ENCODE results near the gene AP2S1. TPM values are rescaled to one million over a fixed set of nuclear protein-coding genes. Genes with fewer than 3 reads are reported as not detected.

The AP2S1 gene
- total and polyA plus RNA-seq, 2 experiments from 2014 or later: 140 to 299 TPM

GRCh38 chr19:46886546-46887239, 36.0 kb upstream of the AP2S1 start:
- no peak for ATAC-seq
- TF ChIP-seq CTCF (conservative IDR thresholded peaks at IDR 0.05; ENCODE audit: low read depth in 2 of 2) (no peak), POLR2AphosphoS5 (IDR thresholded peaks at IDR 0.05; ENCODE audit: low read depth) (no peak), NANOG (IDR thresholded peaks at IDR 0.05; ENCODE audit: borderline replicate concordance) (no peak), CREB1 (CRISPR knock-in tag; IDR thresholded peaks at IDR 0.05; ENCODE audit: low read depth) (no peak), JUNB (IDR thresholded peaks at IDR 0.05; ENCODE audit: unreplicated experiment) (no peak), EZH2phosphoT487 (IDR thresholded peaks at IDR 0.05; ENCODE audit: unreplicated experiment) (no peak), REST (IDR thresholded peaks at IDR 0.05; ENCODE audit: unreplicated experiment) (no peak), ETS1 (IDR thresholded peaks at IDR 0.05) (no peak), STAT1 (IDR thresholded peaks at IDR 0.05; ENCODE audit: unreplicated experiment) (no peak), ZNF462 (CRISPR knock-in tag; IDR thresholded peaks at IDR 0.05) (no peak), EZH2 (IDR thresholded peaks at IDR 0.05; ENCODE audit: low read depth, unreplicated experiment) (no peak), ZNF114 (CRISPR knock-in tag; IDR thresholded peaks at IDR 0.05) (no peak), ZNF331 (CRISPR knock-in tag; IDR thresholded peaks at IDR 0.05; ENCODE audit: low read depth) (no peak)
- H3K36me3 Mint-ChIP-seq (ENCODE audit: low read depth): 0 out of 3 replicates have a peak, but pooled peaks cover 2% of the 10 kb centered on the region
- Histone ChIP-seq H3K4me2 (no peak overlapping the region), H4K20me1 (replicated peaks; ENCODE audit: insufficient read depth) (peaks cover 41% of the 10 kb centered on the region), H3K79me2 (replicated peaks; ENCODE audit: insufficient read depth) (peaks cover 97% of the 10 kb centered on the region), H2AFZ (no peak overlapping the region), H3K4me1 (ENCODE audit: insufficient read depth) (no peaks in the 10 kb centered on the region), H3K9me2 (ENCODE audit: insufficient read depth) (no peaks in the 10 kb centered on the region), H3K4me3 (no peak overlapping the region), H3K27me3 (ENCODE audit: insufficient read depth) (no peaks in the 10 kb centered on the region), H3K27ac (ENCODE audit: low read depth) (no peak overlapping the region), H3K36me3 (ENCODE audit: insufficient read depth) (no peaks in the 10 kb centered on the region), H3F3A (replicated peaks; ENCODE audit: low read depth) (no peaks in the 10 kb centered on the region)
- H3K27me3 Mint-ChIP-seq (ENCODE audit: insufficient read depth, low read depth, poor library complexity): no peaks in the 10 kb centered on the region
- peaks cover 18% of the 10 kb centered on the region for H3K4me1 Mint-ChIP-seq
- H3K4me3 Mint-ChIP-seq: no peak overlapping the region
- no peak overlapping the region for H3K27ac Mint-ChIP-seq
- no peak for DNase-seq (ENCODE audit: low spot score)
- no peaks in the 10 kb centered on the region; the same call in 2 of the 3 replicates for H3K9me3 Mint-ChIP-seq

All from GM23338 (cell line).